DND-41 (cell line): Measurements from ENCODE around the gene MACROD2.

Source experiments
- ATAC-seq: fragments of 200-7000 bp; cut with Tn5 transposase; 3 replicates; pipeline ENCODE4 v1.9.1; 2021; ENCODE audit warnings: low read depth; ENCODE audit not compliant: insufficient read depth
- DNase-seq: peaks from one replicate; pipeline ENCODE4 v3.0.0-alpha.2; 2020
- H2AFZ ChIP-seq: 2 replicates; pipeline ENCODE4 v1.6.0; 2012; ENCODE audit warnings: low read depth, low read length
- H3K27ac ChIP-seq: 2 replicates; pipeline ENCODE4 v1.5.1; 2012; ENCODE audit warnings: low read length, inconsistent platforms
- H3K27me3 ChIP-seq: fragments of 200-600 bp; sonication (generic); 2 replicates; pipeline ENCODE4 v1.6.0; 2012; ENCODE audit warnings: low read length, mild to moderate bottlenecking, inconsistent platforms; ENCODE audit not compliant: insufficient read depth, poor library complexity
- H3K36me3 ChIP-seq: 2 replicates; pipeline ENCODE4 v1.5.1; 2012; ENCODE audit warnings: low read length, inconsistent platforms; ENCODE audit not compliant: insufficient read depth
- H3K4me1 ChIP-seq: 2 replicates; pipeline ENCODE4 v1.5.1; 2012; ENCODE audit warnings: mild to moderate bottlenecking, low read length; ENCODE audit not compliant: insufficient read depth
- H3K4me2 ChIP-seq: 2 replicates; pipeline ENCODE4 v1.6.0; 2012; ENCODE audit warnings: mild to moderate bottlenecking, moderate library complexity, low read length, inconsistent platforms; ENCODE audit not compliant: insufficient read depth
- H3K4me3 ChIP-seq, 2 experiments: fragments of 200-600 bp in 1 of 2; shearing (Covaris generic) in 1 of 2; 2 replicates each; pipeline ENCODE4 v1.5.1; 2012 to 2016; ENCODE audit warnings: inconsistent platforms in 2 of 2, low read length in 2 of 2, mild to moderate bottlenecking in 2 of 2, low read depth in 1 of 2, moderate library complexity in 1 of 2
- H3K79me2 ChIP-seq: 2 replicates; pipeline ENCODE4 v1.6.0; 2012; ENCODE audit warnings: low read length, inconsistent platforms; ENCODE audit not compliant: insufficient read depth
- H3K9ac ChIP-seq: 2 replicates; pipeline ENCODE4 v1.6.0; 2012; ENCODE audit warnings: low read depth, mild to moderate bottlenecking, inconsistent platforms, low read length, moderate library complexity
- H3K9me3 ChIP-seq: 2 replicates; pipeline ENCODE4 v1.5.1; 2012; ENCODE audit warnings: low read length, moderate library complexity, mild to moderate bottlenecking, inconsistent platforms; ENCODE audit not compliant: insufficient read depth, severe bottlenecking
- H4K20me1 ChIP-seq: 2 replicates; pipeline ENCODE4 v1.6.0; 2012; ENCODE audit warnings: low read length; ENCODE audit not compliant: insufficient read depth
- EZH2 ChIP-seq: IDR thresholded peaks from 3 replicates; pipeline ENCODE4 v1.6.1; 2012; ENCODE audit warnings: borderline replicate concordance, low read depth, mild to moderate bottlenecking, moderate library complexity, low read length, inconsistent platforms; ENCODE audit not compliant: severe bottlenecking
- TF ChIP-seq, protein P1 (sequence below): IDR thresholded peaks from 2 replicates; pipeline ENCODE4 v1.5.1; 2012; ENCODE audit warnings: borderline replicate concordance, low read length, moderate library complexity, mild to moderate bottlenecking; ENCODE audit not compliant: poor library complexity, severe bottlenecking; ENCODE audit errors: extremely low read depth

MACROD2 gene

DNA sequence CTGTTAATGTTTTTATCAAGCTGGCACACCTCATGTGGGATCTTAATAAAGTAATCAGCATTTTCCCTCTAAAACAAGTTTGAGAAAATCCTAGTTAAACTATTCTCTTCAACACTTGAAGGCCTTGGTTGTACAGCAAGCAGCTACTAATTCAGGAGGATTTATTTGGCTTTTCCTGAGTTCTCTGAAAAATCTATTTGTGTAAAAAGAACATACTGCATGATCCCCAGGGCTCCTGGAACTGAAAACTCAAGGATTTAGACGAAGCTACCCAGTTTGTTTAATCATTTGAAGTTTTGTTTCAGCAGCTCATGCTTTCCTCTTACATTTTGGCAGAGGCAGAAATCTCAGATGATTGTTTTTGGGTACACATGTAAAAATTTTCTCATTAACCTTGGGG, 651.7 kb downstream of the MACROD2 start:
- Histone ChIP-seq H2AFZ (no peak overlapping the region), H3K4me3 (no peak overlapping the region), H3K36me3 (no peaks in the 10 kb centered on the region), H3K4me2 (no peak overlapping the region), H3K79me2 (no peaks in the 10 kb centered on the region), H3K27ac (no peak overlapping the region), H3K9me3 (no peaks in the 10 kb centered on the region), H3K4me1 (no peaks in the 10 kb centered on the region), H3K27me3 (no peaks in the 10 kb centered on the region), H3K9ac (no peak overlapping the region), H4K20me1 (no peaks in the 10 kb centered on the region)
- no peak for ATAC-seq
- no peak for TF ChIP-seq EZH2
- TF ChIP-seq, protein P1, sequence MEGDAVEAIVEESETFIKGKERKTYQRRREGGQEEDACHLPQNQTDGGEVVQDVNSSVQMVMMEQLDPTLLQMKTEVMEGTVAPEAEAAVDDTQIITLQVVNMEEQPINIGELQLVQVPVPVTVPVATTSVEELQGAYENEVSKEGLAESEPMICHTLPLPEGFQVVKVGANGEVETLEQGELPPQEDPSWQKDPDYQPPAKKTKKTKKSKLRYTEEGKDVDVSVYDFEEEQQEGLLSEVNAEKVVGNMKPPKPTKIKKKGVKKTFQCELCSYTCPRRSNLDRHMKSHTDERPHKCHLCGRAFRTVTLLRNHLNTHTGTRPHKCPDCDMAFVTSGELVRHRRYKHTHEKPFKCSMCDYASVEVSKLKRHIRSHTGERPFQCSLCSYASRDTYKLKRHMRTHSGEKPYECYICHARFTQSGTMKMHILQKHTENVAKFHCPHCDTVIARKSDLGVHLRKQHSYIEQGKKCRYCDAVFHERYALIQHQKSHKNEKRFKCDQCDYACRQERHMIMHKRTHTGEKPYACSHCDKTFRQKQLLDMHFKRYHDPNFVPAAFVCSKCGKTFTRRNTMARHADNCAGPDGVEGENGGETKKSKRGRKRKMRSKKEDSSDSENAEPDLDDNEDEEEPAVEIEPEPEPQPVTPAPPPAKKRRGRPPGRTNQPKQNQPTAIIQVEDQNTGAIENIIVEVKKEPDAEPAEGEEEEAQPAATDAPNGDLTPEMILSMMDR, result no peak
- no peak for DNase-seq

DNA sequence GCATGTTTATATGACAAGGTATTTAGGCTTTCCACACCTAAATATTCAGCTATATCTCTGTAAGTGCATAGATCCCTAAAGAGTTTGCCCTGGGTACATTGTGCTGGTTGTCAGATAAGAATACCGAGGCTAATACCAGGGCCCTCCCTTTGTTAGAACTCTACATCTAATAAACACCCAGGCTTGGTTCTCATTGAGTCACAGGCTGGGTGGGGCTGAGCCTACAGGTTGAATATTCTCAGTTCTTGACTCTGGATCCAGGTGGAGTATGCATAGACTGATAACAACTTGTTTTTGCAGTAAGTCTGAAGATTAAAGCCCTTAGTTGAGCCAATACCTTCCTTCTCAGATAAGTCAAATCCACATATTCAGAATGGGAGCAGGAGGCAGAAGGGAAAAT, 654.3 kb downstream of the MACROD2 start:
- Histone ChIP-seq H4K20me1 (no peaks in the 10 kb centered on the region), H3K9ac (no peak overlapping the region), H3K4me3 (no peak overlapping the region), H3K4me1 (no peaks in the 10 kb centered on the region), H3K9me3 (no peaks in the 10 kb centered on the region), H3K79me2 (no peaks in the 10 kb centered on the region), H3K36me3 (no peaks in the 10 kb centered on the region), H3K27ac (no peak overlapping the region), H3K4me2 (no peak overlapping the region), H2AFZ (no peak overlapping the region), H3K27me3 (no peaks in the 10 kb centered on the region)
- ATAC-seq (no peak), DNase-seq (no peak)
- TF ChIP-seq EZH2, result no peak
- TF ChIP-seq, protein P1, result no peak

DNA sequence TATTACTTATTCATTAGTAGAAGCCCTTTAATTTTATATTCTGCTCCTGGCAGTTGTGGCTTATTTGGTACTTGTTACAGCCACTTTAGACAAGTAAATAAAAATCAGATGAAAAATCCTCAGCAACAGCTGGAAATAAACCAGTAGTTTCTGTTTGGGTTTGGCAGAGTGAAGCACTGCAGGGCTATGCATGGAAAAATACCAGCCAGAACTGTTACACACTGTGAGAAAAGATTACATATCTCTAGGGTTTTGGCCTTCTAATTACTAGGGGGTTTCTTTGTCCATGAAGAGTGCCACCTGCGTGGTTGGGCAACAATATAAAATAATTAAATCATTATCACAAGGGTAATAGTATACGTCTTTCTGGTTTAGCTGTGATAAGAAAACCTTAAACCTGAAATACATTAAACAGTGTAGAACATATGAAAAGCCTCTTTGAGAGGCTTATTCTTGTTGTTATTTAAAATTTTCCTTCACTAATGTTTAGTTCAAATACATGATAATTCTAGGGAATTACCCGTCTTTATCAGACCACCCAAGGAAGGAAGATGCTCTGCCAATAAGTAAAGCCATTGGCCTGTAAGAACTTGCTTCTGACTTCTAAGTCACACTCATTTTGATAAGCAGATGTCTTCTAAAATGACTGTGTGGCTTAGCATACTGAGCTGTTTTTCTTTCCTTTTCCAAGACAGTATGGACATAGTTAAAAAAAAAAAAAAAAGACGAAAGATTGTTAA, 662.1 kb downstream of the MACROD2 start:
- Histone ChIP-seq H3K36me3 (no peaks in the 10 kb centered on the region), H3K79me2 (no peaks in the 10 kb centered on the region), H3K27ac (no peak overlapping the region), H3K27me3 (no peaks in the 10 kb centered on the region), H3K4me2 (no peak overlapping the region), H3K4me1 (no peaks in the 10 kb centered on the region), H3K4me3 (no peak overlapping the region), H3K9me3 (no peaks in the 10 kb centered on the region), H4K20me1 (no peaks in the 10 kb centered on the region; the same call in 1 of the 2 replicates), H2AFZ (no peak overlapping the region), H3K9ac (no peak overlapping the region)
- TF ChIP-seq, protein P1, result no peak
- TF ChIP-seq EZH2, result no peak
- no peak for ATAC-seq
- no peak for DNase-seq
